RPMI7951 (cell line): ENCODE measurements around the gene SCGB1D1. TPM values are rescaled to one million over a fixed set of nuclear protein-coding genes. Genes with fewer than 3 reads are reported as not detected.

ENCODE experiments used
- DNase-seq: peaks from one replicate; pipeline ENCODE4 v3.0.0-alpha.2; 2012; ENCODE audit warnings: low read depth
- total RNA-seq: library from RNA; depleted of rRNA; stranded (reverse); fragments of >200 nt; shearing (Covaris generic); gene quantifications from 2 replicates; pipeline ENCODE4 v1.2.3, GENCODE V29; 2014; rRNA removed

The SCGB1D1 gene
- total RNA-seq, 1 experiment from 2014 or later = not detected

DNA sequence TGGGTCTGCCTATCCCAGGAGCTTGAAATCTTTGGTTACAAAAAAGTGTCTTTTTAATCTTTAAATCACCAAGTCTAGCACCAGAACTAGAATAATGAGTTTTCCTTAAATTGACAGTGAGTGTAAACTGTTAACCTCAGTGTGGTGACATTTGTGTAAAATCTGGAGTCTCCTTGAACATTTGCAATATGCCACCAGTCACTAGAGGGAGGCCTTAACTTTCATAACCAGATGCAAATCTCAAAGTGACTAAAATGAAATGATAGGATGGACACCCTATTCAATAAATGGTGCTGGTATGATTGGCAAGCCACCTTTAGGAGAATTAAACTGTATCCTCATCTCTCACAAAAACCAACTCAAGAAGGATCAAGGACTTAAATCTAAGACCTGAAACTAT, 43.7 kb downstream of the SCGB1D1 start:
- no peak for DNase-seq

DNA sequence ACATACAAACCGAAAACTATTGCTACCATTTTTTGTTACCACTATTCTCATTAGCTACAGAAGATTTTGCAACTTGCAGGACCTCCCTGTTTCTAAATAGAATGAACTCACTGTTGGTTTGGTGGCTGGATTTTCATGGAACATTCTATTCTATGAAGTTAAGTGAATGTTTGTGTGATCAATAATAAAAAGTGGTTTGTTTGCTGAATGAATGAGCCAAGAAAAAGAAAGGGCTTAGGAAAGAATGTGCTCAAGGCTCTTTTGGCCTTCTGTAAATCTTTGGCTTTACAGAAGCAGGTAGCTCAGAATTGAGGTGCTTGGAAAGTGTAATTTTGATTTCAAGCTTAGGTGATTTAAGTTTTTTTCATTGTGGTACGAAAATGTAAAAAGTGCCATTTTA, 46.2 kb downstream of the SCGB1D1 start:
- no peak for DNase-seq

DNA sequence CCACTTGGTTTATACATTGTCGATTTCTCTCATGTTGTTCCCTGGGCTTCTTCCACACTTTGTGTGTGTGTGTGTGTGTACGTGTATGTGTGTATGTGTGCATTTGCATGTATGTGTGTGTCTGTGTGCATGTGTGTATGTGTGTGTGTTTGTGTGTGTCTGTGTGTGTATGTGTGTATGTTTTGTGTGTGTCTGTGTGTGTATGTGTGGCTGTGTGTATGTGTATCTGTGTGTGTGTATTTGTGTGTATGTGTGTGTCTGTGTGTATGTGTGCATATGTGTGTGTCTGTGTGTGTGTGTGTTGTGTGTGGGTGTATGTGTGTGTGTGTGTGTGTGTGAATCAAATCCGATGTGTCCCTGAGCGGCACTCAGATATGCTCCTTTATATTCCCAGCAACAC, 47.5 kb downstream of the SCGB1D1 start:
- no peak for DNase-seq

DNA sequence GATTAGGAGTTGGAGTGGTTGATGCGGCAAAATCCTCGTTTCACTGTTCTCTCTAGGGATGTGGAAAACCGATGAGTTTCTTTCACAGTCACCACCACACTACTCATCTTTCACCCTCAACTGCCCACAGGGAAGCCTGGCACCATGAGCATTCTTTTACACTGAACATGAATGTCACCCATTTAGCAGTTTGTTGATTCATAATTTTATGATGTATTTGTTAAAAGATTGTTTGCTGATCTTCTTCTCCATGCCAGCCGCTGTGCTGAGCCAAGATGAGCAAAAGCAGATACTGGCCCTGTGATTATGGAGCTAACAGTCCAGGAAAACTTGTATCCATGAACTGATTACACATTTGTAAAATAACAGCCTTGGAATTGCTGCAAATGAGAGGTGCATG, 48.1 kb downstream of the SCGB1D1 start:
- DNase-seq = no peak

DNA sequence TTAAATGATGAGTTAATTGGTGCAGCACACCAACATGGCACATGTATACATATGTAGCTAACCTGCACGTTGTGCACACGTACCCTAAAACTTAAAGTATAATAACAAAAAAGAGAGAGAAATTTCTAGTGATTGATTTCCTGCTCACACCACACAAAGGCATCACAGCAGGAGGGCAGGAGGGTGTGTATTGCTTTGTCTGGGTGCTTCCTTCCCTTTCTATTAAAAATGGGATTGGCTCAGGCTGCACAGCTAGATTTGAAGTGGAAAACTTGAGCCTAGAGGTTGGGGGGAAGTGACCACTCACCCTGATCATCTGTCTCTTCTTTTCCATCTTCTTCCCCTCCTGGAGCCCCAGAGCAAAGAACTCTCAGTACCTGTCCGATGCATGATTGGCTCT, 51.1 kb downstream of the SCGB1D1 start:
- no peak for DNase-seq

DNA sequence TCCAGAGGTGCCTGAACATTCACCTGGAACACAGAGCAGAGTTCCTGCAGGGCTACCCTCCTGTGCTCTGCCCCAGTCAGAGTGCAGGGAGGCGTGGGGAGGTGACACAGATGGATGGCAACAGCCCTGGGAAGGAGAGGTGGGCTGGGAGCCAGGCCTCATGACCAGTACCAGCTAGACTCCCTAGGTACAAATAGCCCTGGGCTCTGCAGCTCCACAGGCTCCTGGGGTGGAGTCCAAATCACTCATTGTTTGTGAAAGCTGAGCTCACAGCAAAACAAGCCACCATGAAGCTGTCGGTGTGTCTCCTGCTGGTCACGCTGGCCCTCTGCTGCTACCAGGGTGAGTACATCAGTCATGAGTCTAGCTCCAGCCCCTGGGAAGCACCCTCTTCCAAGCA, 52.0 kb downstream of the SCGB1D1 start, which contains the start of gene SCGB1D2:
SCGB1D2 (plus strand) TSS at position 219 of the 400 bp plus-strand sequence; CDS start at position 288, 69 bp downstream.
- DNase-seq = peak; percentile 24

Other genes starting within 250 kb of the SCGB1D1 start
- gene BEST1, start 239.9 kb upstream of the SCGB1D1 start, total RNA-seq = 0.10 and 0.12 TPM in 2 replicates
- gene FTH1, start 222.6 kb upstream of the SCGB1D1 start, total RNA-seq = 726 and 869 TPM in 2 replicates
- 89.0 and 105 TPM in 2 replicates for gene INCENP, start 66.2 kb upstream of the SCGB1D1 start, total RNA-seq
- gene SCGB2A1, start 18.5 kb downstream of the SCGB1D1 start, total RNA-seq = not detected in 2 replicates
- not detected in 2 replicates for gene SCGB1D2, start 52.0 kb downstream of the SCGB1D1 start, total RNA-seq
- not detected in 2 replicates for gene SCGB2A2, start 79.9 kb downstream of the SCGB1D1 start, total RNA-seq
- not detected in 2 replicates for gene SCGB1D4, start 108.9 kb downstream of the SCGB1D1 start, total RNA-seq
- gene ASRGL1, start 147.2 kb downstream of the SCGB1D1 start, total RNA-seq = 1.9 TPM in 2 replicates
- gene SCGB1A1, start 228.8 kb downstream of the SCGB1D1 start, total RNA-seq = not detected in 2 replicates